ENCODE data around the gene WNT9B. TPM values are rescaled to one million over a fixed set of nuclear protein-coding genes. Genes with fewer than 3 reads are reported as not detected.

Gene WNT9B
- total and polyA plus RNA-seq, 4 donors = 0.08 to 0.14 (median 0.10) TPM; not detected in 1

DNA sequence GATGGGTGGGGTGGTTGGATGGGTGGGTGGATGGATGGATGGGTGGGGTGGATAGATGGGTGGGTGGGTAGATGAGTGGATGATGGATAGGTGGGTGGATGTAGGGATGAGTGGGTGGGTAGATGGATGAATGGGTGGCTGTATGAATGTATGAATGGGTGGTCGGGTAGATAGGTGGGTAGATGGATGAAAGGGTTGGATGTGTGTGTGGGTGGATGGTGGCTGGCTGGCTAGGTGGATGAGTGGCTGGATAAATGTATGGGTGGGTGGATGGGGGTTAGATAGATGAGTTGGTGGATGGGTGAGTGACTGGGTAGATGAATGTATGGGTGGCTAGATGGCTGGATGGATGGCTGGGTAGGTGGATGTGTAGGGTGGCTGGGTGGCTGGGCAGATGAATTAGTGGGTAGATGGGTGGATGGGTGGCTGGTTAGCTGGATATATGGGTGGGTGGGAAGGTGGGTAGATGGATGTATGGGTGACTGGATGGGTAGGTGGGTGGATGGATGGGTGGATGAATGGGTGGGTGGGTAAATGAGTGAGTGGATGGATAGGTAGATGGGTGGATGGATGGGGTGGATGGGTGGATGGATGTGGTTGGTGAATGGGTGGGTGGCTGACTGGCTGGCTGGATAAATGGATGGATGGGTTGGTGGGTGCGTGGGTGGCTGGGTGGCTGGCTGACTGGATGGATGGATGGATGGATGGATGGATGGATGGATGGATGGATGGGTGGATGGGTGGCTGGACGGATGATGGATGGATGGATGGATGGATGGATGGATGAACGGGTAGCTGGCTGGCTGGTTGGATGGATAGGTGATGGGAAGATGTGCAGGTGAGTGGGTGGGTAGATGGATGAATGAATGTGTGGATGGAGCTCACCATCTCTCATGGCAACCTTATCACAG is 52.6 kb downstream of the WNT9B start:
- H3K9me3 ChIP-seq (ENCODE audit: control insufficient read depth in 4 of 4, low read length in 3 of 4) = no peaks in the 10 kb centered on the region
- 86% methylated on average over 4 of the region's 4 CpGs for WGBS
- no peaks in the 10 kb centered on the region for H3K27me3 ChIP-seq (ENCODE audit: control insufficient read depth in 4 of 4, insufficient read depth in 4 of 4, low read length in 3 of 4)
- H3K4me1 ChIP-seq (ENCODE audit: control insufficient read depth in 4 of 4, insufficient read depth in 4 of 4, low read length in 3 of 4) = no peaks in the 10 kb centered on the region
- no peak overlapping the region for H3K9ac ChIP-seq (ENCODE audit: low read depth in 1 of 2, low read length in 2 of 2)
- no peaks in the 10 kb centered on the region for H3K36me3 ChIP-seq (ENCODE audit: control insufficient read depth in 4 of 4, insufficient read depth in 3 of 4, low read depth in 1 of 4, low read length in 3 of 4)
- TF ChIP-seq, protein P1, sequence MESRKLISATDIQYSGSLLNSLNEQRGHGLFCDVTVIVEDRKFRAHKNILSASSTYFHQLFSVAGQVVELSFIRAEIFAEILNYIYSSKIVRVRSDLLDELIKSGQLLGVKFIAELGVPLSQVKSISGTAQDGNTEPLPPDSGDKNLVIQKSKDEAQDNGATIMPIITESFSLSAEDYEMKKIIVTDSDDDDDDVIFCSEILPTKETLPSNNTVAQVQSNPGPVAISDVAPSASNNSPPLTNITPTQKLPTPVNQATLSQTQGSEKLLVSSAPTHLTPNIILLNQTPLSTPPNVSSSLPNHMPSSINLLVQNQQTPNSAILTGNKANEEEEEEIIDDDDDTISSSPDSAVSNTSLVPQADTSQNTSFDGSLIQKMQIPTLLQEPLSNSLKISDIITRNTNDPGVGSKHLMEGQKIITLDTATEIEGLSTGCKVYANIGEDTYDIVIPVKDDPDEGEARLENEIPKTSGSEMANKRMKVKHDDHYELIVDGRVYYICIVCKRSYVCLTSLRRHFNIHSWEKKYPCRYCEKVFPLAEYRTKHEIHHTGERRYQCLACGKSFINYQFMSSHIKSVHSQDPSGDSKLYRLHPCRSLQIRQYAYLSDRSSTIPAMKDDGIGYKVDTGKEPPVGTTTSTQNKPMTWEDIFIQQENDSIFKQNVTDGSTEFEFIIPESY (IDR thresholded peaks at IDR 0.05) = no peak
- TF ChIP-seq, protein P2, sequence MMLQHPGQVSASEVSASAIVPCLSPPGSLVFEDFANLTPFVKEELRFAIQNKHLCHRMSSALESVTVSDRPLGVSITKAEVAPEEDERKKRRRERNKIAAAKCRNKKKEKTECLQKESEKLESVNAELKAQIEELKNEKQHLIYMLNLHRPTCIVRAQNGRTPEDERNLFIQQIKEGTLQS (IDR thresholded peaks at IDR 0.05) = no peak
- TF ChIP-seq YY1 (IDR thresholded peaks at IDR 0.05) (no peak), NR2F2 (IDR thresholded peaks at IDR 0.05) (no peak), HNF4A (conservative IDR thresholded peaks at IDR 0.05) (no peak), RXRA (IDR thresholded peaks at IDR 0.05) (no peak), FOXA1 (IDR thresholded peaks at IDR 0.05) (no peak), EGR1 (IDR thresholded peaks at IDR 0.05; ENCODE audit: low read depth in 2 of 2) (no peak), FOXA2 (IDR thresholded peaks at IDR 0.05) (no peak), JUND (IDR thresholded peaks at IDR 0.05) (no peak), GABPA (IDR thresholded peaks at IDR 0.05 in 1 of 2, conservative IDR thresholded peaks at IDR 0.05 in 1 of 2) (no peak), TAF1 (conservative IDR thresholded peaks at IDR 0.05) (no peak), SP1 (IDR thresholded peaks at IDR 0.05) (no peak), HNF4G (IDR thresholded peaks at IDR 0.05) (no peak), RAD21 (IDR thresholded peaks at IDR 0.05) (no peak)
- TF ChIP-seq, protein P3, sequence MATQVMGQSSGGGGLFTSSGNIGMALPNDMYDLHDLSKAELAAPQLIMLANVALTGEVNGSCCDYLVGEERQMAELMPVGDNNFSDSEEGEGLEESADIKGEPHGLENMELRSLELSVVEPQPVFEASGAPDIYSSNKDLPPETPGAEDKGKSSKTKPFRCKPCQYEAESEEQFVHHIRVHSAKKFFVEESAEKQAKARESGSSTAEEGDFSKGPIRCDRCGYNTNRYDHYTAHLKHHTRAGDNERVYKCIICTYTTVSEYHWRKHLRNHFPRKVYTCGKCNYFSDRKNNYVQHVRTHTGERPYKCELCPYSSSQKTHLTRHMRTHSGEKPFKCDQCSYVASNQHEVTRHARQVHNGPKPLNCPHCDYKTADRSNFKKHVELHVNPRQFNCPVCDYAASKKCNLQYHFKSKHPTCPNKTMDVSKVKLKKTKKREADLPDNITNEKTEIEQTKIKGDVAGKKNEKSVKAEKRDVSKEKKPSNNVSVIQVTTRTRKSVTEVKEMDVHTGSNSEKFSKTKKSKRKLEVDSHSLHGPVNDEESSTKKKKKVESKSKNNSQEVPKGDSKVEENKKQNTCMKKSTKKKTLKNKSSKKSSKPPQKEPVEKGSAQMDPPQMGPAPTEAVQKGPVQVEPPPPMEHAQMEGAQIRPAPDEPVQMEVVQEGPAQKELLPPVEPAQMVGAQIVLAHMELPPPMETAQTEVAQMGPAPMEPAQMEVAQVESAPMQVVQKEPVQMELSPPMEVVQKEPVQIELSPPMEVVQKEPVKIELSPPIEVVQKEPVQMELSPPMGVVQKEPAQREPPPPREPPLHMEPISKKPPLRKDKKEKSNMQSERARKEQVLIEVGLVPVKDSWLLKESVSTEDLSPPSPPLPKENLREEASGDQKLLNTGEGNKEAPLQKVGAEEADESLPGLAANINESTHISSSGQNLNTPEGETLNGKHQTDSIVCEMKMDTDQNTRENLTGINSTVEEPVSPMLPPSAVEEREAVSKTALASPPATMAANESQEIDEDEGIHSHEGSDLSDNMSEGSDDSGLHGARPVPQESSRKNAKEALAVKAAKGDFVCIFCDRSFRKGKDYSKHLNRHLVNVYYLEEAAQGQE (IDR thresholded peaks at IDR 0.05) = no peak
- TF ChIP-seq, protein P4, sequence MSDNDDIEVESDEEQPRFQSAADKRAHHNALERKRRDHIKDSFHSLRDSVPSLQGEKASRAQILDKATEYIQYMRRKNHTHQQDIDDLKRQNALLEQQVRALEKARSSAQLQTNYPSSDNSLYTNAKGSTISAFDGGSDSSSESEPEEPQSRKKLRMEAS (IDR thresholded peaks at IDR 0.05) = no peak
- TF ChIP-seq, protein P5, sequence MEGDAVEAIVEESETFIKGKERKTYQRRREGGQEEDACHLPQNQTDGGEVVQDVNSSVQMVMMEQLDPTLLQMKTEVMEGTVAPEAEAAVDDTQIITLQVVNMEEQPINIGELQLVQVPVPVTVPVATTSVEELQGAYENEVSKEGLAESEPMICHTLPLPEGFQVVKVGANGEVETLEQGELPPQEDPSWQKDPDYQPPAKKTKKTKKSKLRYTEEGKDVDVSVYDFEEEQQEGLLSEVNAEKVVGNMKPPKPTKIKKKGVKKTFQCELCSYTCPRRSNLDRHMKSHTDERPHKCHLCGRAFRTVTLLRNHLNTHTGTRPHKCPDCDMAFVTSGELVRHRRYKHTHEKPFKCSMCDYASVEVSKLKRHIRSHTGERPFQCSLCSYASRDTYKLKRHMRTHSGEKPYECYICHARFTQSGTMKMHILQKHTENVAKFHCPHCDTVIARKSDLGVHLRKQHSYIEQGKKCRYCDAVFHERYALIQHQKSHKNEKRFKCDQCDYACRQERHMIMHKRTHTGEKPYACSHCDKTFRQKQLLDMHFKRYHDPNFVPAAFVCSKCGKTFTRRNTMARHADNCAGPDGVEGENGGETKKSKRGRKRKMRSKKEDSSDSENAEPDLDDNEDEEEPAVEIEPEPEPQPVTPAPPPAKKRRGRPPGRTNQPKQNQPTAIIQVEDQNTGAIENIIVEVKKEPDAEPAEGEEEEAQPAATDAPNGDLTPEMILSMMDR (IDR thresholded peaks at IDR 0.05; ENCODE audit: low read depth, low read length, missing input control) = no peak
- DNase-seq (ENCODE audit: low spot score) = no peak
- no peak overlapping the region for H3K4me3 ChIP-seq (ENCODE audit: low read depth in 1 of 3, low read length in 3 of 3)
- H3K27ac ChIP-seq (ENCODE audit: low read depth in 1 of 2, low read length in 2 of 2) = no peak overlapping the region

Data from liver (tissue), 9 donors.